ENCODE results near the gene USP47.

USP47 gene, protein sequence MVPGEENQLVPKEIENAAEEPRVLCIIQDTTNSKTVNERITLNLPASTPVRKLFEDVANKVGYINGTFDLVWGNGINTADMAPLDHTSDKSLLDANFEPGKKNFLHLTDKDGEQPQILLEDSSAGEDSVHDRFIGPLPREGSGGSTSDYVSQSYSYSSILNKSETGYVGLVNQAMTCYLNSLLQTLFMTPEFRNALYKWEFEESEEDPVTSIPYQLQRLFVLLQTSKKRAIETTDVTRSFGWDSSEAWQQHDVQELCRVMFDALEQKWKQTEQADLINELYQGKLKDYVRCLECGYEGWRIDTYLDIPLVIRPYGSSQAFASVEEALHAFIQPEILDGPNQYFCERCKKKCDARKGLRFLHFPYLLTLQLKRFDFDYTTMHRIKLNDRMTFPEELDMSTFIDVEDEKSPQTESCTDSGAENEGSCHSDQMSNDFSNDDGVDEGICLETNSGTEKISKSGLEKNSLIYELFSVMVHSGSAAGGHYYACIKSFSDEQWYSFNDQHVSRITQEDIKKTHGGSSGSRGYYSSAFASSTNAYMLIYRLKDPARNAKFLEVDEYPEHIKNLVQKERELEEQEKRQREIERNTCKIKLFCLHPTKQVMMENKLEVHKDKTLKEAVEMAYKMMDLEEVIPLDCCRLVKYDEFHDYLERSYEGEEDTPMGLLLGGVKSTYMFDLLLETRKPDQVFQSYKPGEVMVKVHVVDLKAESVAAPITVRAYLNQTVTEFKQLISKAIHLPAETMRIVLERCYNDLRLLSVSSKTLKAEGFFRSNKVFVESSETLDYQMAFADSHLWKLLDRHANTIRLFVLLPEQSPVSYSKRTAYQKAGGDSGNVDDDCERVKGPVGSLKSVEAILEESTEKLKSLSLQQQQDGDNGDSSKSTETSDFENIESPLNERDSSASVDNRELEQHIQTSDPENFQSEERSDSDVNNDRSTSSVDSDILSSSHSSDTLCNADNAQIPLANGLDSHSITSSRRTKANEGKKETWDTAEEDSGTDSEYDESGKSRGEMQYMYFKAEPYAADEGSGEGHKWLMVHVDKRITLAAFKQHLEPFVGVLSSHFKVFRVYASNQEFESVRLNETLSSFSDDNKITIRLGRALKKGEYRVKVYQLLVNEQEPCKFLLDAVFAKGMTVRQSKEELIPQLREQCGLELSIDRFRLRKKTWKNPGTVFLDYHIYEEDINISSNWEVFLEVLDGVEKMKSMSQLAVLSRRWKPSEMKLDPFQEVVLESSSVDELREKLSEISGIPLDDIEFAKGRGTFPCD (N-terminal part only)

DNA sequence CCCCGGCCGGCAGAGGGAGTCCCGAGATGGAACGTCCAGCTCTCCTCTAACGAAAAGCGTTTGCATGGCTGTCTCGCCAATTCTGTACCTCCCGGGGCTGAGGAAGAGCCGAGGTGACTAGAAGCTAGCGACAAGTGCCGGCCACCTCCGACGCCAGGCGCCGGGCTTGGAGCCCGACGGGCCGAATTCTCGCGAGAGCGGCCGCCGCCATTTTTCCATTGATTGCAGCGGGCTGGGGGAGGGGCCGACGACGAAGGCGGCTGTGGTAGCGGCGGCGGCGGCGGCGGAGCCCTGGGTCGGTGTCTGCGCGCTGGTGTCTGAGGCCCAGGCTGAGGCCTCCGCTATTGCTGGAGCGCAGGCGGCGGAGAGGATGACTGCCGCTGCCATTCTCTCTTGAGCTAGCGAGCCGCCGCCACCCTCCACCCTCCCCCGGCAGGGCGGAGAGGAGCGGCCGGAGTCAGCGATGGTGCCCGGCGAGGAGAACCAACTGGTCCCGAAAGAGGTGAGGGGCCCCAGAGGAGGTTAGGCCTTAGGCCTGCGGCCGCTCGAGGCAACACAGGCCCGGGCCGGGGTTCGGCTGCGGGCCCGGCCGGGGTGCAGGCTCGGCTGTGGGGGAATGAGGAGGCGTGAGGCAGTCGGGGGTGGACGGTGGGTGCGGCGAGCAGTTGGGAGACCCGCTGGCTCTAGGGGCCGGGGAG, at the start of gene USP47:
Gene USP47 (plus strand): TSS at position 250 of the 698 bp plus-strand sequence. CDS start 214 bp downstream, at position 464.
- peak within 1 kb of the TSS; percentile 93 for H3K27ac ChIP-seq
- TF ChIP-seq, protein P1, sequence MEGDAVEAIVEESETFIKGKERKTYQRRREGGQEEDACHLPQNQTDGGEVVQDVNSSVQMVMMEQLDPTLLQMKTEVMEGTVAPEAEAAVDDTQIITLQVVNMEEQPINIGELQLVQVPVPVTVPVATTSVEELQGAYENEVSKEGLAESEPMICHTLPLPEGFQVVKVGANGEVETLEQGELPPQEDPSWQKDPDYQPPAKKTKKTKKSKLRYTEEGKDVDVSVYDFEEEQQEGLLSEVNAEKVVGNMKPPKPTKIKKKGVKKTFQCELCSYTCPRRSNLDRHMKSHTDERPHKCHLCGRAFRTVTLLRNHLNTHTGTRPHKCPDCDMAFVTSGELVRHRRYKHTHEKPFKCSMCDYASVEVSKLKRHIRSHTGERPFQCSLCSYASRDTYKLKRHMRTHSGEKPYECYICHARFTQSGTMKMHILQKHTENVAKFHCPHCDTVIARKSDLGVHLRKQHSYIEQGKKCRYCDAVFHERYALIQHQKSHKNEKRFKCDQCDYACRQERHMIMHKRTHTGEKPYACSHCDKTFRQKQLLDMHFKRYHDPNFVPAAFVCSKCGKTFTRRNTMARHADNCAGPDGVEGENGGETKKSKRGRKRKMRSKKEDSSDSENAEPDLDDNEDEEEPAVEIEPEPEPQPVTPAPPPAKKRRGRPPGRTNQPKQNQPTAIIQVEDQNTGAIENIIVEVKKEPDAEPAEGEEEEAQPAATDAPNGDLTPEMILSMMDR (IDR thresholded peaks at IDR 0.05) = peak; percentile 66
- TF ChIP-seq ZFX (IDR thresholded peaks at IDR 0.05; ENCODE audit: borderline replicate concordance) = no peak

DNA sequence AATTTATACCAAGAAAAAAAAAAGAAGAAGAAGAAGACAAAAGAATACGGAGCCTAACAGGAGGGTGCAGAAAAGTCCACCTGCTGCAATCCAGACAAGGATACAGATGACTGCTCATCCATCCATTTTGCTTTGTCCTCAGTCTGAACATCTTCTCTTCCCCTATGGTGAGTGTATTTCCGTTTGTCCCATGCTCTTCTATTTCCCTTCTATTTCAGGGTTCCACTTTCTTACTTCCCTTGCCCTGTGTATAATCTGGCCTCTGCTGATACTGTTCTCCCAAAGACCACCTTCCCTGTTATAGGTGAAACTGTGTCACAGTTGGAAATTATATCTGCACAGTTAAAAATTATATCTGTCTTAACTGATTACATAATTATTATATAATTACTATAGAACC, 48.7 kb upstream of the USP47 start:
- TF ChIP-seq, protein P1 (IDR thresholded peaks at IDR 0.05) = no peak
- no peak for TF ChIP-seq ZFX (IDR thresholded peaks at IDR 0.05; ENCODE audit: borderline replicate concordance)
- no peak overlapping the region for H3K27ac ChIP-seq

DNA sequence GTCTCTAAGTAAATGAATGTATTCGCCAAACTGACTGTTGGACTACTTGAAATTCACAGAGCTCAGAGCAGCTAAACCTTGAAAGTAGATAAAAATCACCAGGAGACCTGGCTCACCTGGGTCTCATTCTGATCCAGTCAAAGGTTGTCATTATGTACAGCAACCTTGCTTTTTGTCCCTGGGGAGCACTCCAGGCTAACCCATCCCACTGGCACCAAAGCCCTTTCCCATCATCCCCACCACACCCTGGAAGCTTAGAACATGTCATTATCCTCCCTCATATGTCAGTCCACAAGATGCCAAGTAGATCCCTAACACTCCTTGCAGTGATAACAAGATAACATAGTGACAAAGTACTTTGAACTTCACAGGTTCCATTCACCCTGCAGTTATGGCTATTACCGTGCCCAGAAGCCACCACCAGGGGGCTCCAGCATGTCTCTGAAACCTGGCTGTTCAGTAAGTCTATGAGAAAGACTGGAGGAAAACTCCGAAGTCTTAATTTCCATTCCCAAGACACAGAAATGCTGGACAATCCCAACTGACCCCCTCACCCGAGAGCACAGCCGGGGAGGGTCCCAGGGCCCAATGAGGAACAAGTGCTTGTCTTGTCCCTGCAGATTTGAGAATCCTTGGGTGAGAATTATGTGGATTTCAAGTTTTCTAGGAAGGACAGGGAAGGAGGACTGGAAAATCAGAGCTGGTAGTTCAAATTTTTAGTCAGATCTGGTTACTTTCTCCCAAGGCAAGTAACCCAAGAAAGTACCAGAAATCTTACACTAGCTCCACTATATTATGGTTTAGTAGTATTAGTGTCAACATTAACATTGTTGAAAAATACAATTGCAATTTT, 43.0 kb upstream of the USP47 start:
- no peak for TF ChIP-seq ZFX (IDR thresholded peaks at IDR 0.05; ENCODE audit: borderline replicate concordance)
- TF ChIP-seq, protein P1 (IDR thresholded peaks at IDR 0.05) = peak; percentile 93
- H3K27ac ChIP-seq = no peak overlapping the region

DNA sequence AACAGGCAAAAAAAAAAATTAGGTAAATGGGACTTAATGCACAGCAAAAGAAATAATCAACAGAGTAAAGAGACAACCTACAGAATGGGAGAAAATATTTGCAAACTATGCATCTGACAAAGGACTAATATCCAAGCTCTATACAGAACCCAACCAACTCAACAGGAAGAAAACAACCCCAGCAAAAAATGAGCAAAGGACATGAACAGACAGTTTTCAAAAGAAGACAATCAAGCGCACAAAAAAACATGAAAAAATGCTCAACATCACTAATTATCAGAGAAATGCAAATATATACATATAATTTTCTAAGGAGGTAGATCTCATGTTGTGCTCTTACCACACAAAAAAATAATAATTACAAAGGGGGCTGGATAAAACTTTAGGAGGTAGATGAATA, 36.5 kb upstream of the USP47 start:
- no peak overlapping the region for H3K27ac ChIP-seq
- TF ChIP-seq, protein P1 (IDR thresholded peaks at IDR 0.05) = no peak
- no peak for TF ChIP-seq ZFX (IDR thresholded peaks at IDR 0.05; ENCODE audit: borderline replicate concordance)

DNA sequence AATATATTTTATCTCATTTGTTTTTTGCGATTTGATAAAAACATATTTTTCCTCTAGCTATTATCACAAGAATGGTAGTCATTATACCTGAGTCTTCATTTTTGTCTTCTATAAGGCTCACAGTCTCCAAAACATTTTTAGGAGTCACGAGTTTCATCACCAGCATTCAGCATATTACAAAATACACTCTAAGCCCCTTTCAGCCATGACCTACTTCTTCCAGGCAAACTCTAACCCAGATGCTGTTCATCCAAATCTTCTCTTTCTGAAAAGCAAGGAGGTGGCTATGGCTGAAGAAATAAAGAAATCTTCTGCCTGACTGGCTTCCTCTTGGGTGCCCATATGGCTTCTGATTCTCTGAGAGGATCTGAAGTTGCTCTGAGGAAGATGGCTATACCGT, 35.7 kb upstream of the USP47 start:
- H3K27ac ChIP-seq = no peak overlapping the region
- TF ChIP-seq, protein P1 (IDR thresholded peaks at IDR 0.05) = no peak
- no peak for TF ChIP-seq ZFX (IDR thresholded peaks at IDR 0.05; ENCODE audit: borderline replicate concordance)

DNA sequence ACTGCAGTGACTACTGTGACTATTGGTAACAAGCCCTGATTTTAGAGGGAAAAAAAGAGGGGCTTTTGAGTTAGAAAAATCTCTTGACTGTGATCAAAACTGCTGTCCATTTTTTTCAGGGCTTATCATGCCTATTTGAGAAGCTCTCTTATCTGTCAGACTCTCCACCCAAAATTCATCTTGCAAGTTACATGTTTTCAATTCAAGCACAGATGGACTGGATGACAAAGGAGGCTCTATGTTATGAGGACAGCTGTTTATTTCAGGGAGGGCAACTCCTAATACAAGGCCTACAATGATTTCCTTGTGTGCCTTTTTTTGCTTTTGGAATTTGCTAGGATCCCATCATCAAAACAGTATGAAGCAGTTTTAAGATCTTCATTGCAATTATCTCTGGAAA, 35.2 kb upstream of the USP47 start:
- TF ChIP-seq, protein P1 (IDR thresholded peaks at IDR 0.05) = no peak
- no peak for TF ChIP-seq ZFX (IDR thresholded peaks at IDR 0.05; ENCODE audit: borderline replicate concordance)
- H3K27ac ChIP-seq = no peak overlapping the region

All from 22Rv1 (cell line).